ENCODE results near the gene TBC1D3B.

DNA sequence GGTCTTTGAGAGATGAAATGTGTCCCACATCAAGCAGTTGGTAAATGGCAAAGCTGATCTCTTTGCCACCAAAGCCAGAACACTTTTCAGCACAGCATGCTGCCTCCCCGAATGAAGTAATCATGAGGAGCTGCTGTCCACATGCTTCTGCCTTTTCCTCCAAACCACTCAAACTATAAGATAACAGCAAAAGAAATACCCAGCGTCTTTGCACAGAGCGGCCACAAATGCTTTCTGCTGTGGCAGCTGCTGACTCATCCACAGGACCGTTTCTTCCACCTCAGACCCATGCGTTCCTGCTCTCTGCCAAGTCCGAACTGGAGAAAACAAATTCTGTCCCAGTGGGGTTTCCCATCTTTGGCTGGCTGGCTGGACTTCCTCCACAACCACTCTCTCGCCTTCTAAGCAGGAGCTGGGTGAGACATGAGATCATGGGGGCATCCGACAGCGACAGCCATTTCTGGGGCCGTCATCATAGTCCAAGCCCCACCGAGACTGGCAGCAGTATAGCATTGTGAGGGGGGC, 27.1 kb downstream of the TBC1D3B start:
- TF ChIP-seq, protein P1, sequence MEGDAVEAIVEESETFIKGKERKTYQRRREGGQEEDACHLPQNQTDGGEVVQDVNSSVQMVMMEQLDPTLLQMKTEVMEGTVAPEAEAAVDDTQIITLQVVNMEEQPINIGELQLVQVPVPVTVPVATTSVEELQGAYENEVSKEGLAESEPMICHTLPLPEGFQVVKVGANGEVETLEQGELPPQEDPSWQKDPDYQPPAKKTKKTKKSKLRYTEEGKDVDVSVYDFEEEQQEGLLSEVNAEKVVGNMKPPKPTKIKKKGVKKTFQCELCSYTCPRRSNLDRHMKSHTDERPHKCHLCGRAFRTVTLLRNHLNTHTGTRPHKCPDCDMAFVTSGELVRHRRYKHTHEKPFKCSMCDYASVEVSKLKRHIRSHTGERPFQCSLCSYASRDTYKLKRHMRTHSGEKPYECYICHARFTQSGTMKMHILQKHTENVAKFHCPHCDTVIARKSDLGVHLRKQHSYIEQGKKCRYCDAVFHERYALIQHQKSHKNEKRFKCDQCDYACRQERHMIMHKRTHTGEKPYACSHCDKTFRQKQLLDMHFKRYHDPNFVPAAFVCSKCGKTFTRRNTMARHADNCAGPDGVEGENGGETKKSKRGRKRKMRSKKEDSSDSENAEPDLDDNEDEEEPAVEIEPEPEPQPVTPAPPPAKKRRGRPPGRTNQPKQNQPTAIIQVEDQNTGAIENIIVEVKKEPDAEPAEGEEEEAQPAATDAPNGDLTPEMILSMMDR (IDR thresholded peaks at IDR 0.05; ENCODE audit: low read length), result no peak
- no peak for TF ChIP-seq EZH2phosphoT487 (IDR thresholded peaks at IDR 0.05; ENCODE audit: low read length)
- no peak for TF ChIP-seq EZH2 (optimal IDR thresholded peaks at IDR 0.05; ENCODE audit: low read depth, low read length)
